Measurements from ENCODE around the gene TLCD3B.
A peak's percentile ranks its signal among the peaks of the same experiment; 100 is the strongest.

TLCD3B gene

GRCh38 chr16:30032083-30032819 lies 1.2 kb upstream of the TLCD3B start:
- Histone ChIP-seq H3K4me3 (ENCODE audit: low read length) (peak overlapping the region; percentile 58), H3K9ac (ENCODE audit: low read length) (no peak overlapping the region), H3K27ac (ENCODE audit: low read length) (no peak overlapping the region), H3K27me3 (ENCODE audit: control insufficient read depth, insufficient read depth, low read length) (peaks cover 30% of the 10 kb centered on the region), H3K4me1 (ENCODE audit: control insufficient read depth, low read depth, low read length) (peaks cover 9% of the 10 kb centered on the region), H3K36me3 (ENCODE audit: control insufficient read depth, low read depth, low read length) (no peaks in the 10 kb centered on the region), H3K9me3 (ENCODE audit: control insufficient read depth, low read depth, low read length) (no peaks in the 10 kb centered on the region)

- peak overlapping the region; percentile 58 for H3K4me3 ChIP-seq (ENCODE audit: low read length)
Measured at GRCh38 chr16:30031477-30031918, 427 bp upstream of the TLCD3B start.

GRCh38 chr16:30030011-30030685 lies 923 bp downstream of the TLCD3B start:
- no peaks in the 10 kb centered on the region for H3K36me3 ChIP-seq (ENCODE audit: control insufficient read depth, low read depth, low read length)
- H3K9me3 ChIP-seq (ENCODE audit: control insufficient read depth, low read depth, low read length) = no peaks in the 10 kb centered on the region
- peak overlapping the region; percentile 58 for H3K4me3 ChIP-seq (ENCODE audit: low read length)
- H3K9ac ChIP-seq (ENCODE audit: low read length) = peak overlapping the region; percentile 29
- peaks cover 9% of the 10 kb centered on the region for H3K4me1 ChIP-seq (ENCODE audit: control insufficient read depth, low read depth, low read length)
- peaks cover 18% of the 10 kb centered on the region for H3K27me3 ChIP-seq (ENCODE audit: control insufficient read depth, insufficient read depth, low read length)
- H3K27ac ChIP-seq (ENCODE audit: low read length) = no peak overlapping the region

More at GRCh38 chr16:30031477-30031918, 427 bp upstream of the TLCD3B start:
- Histone ChIP-seq H3K9me3 (ENCODE audit: control insufficient read depth, low read depth, low read length) (no peaks in the 10 kb centered on the region), H3K36me3 (ENCODE audit: control insufficient read depth, low read depth, low read length) (no peaks in the 10 kb centered on the region), H3K4me1 (ENCODE audit: control insufficient read depth, low read depth, low read length) (peaks cover 9% of the 10 kb centered on the region), H3K9ac (ENCODE audit: low read length) (no peak overlapping the region), H3K27ac (ENCODE audit: low read length) (no peak overlapping the region), H3K27me3 (ENCODE audit: control insufficient read depth, insufficient read depth, low read length) (peaks cover 30% of the 10 kb centered on the region)

- Histone ChIP-seq H3K9ac (ENCODE audit: low read length) (no peak overlapping the region), H3K4me3 (ENCODE audit: low read length) (no peak overlapping the region), H3K27me3 (ENCODE audit: control insufficient read depth, insufficient read depth, low read length) (peaks cover 17% of the 10 kb centered on the region), H3K4me1 (ENCODE audit: control insufficient read depth, low read depth, low read length) (peaks cover 9% of the 10 kb centered on the region), H3K27ac (ENCODE audit: low read length) (no peak overlapping the region), H3K36me3 (ENCODE audit: control insufficient read depth, low read depth, low read length) (no peaks in the 10 kb centered on the region), H3K9me3 (ENCODE audit: control insufficient read depth, low read depth, low read length) (no peaks in the 10 kb centered on the region)
Measured at GRCh38 chr16:30028438-30029076, 2.5 kb downstream of the TLCD3B start.

GRCh38 chr16:30027588-30028437 lies 3.3 kb downstream of the TLCD3B start:
- H3K4me1 ChIP-seq (ENCODE audit: control insufficient read depth, low read depth, low read length) = peaks cover 9% of the 10 kb centered on the region
- H3K27me3 ChIP-seq (ENCODE audit: control insufficient read depth, insufficient read depth, low read length) = peaks cover 11% of the 10 kb centered on the region
- H3K27ac ChIP-seq (ENCODE audit: low read length) = no peak overlapping the region
- H3K36me3 ChIP-seq (ENCODE audit: control insufficient read depth, low read depth, low read length) = no peaks in the 10 kb centered on the region
- H3K9ac ChIP-seq (ENCODE audit: low read length) = no peak overlapping the region
- no peak overlapping the region for H3K4me3 ChIP-seq (ENCODE audit: low read length)
- H3K9me3 ChIP-seq (ENCODE audit: control insufficient read depth, low read depth, low read length) = no peaks in the 10 kb centered on the region

- Histone ChIP-seq H3K9ac (ENCODE audit: low read length) (no peak overlapping the region), H3K36me3 (ENCODE audit: control insufficient read depth, low read depth, low read length) (no peaks in the 10 kb centered on the region), H3K4me1 (ENCODE audit: control insufficient read depth, low read depth, low read length) (peaks cover 1% of the 10 kb centered on the region), H3K4me3 (ENCODE audit: low read length) (no peak overlapping the region), H3K27me3 (ENCODE audit: control insufficient read depth, insufficient read depth, low read length) (peaks cover 1% of the 10 kb centered on the region), H3K9me3 (ENCODE audit: control insufficient read depth, low read depth, low read length) (no peaks in the 10 kb centered on the region), H3K27ac (ENCODE audit: low read length) (no peak overlapping the region)
Measured at GRCh38 chr16:30026449-30026848, 4.6 kb downstream of the TLCD3B start.

GRCh38 chr16:30025574-30025973 lies 5.5 kb downstream of the TLCD3B start:
- Histone ChIP-seq H3K36me3 (ENCODE audit: control insufficient read depth, low read depth, low read length) (no peaks in the 10 kb centered on the region), H3K27me3 (ENCODE audit: control insufficient read depth, insufficient read depth, low read length) (no peaks in the 10 kb centered on the region), H3K4me3 (ENCODE audit: low read length) (no peak overlapping the region), H3K4me1 (ENCODE audit: control insufficient read depth, low read depth, low read length) (no peaks in the 10 kb centered on the region), H3K27ac (ENCODE audit: low read length) (no peak overlapping the region), H3K9ac (ENCODE audit: low read length) (no peak overlapping the region), H3K9me3 (ENCODE audit: control insufficient read depth, low read depth, low read length) (no peaks in the 10 kb centered on the region)

- no peak overlapping the region for H3K4me3 ChIP-seq (ENCODE audit: low read length)
Measured at GRCh38 chr16:30025156-30025555, 5.9 kb downstream of the TLCD3B start.

GRCh38 chr16:30024451-30024850 lies 6.6 kb downstream of the TLCD3B start:
- H3K4me1 ChIP-seq (ENCODE audit: control insufficient read depth, low read depth, low read length) = no peaks in the 10 kb centered on the region
- H3K36me3 ChIP-seq (ENCODE audit: control insufficient read depth, low read depth, low read length) = no peaks in the 10 kb centered on the region
- H3K4me3 ChIP-seq (ENCODE audit: low read length) = no peak overlapping the region
- no peak overlapping the region for H3K27ac ChIP-seq (ENCODE audit: low read length)
- no peaks in the 10 kb centered on the region for H3K9me3 ChIP-seq (ENCODE audit: control insufficient read depth, low read depth, low read length)
- H3K27me3 ChIP-seq (ENCODE audit: control insufficient read depth, insufficient read depth, low read length) = no peaks in the 10 kb centered on the region
- no peak overlapping the region for H3K9ac ChIP-seq (ENCODE audit: low read length)

More at GRCh38 chr16:30025156-30025555, 5.9 kb downstream of the TLCD3B start:
- no peaks in the 10 kb centered on the region for H3K27me3 ChIP-seq (ENCODE audit: control insufficient read depth, insufficient read depth, low read length)
- H3K27ac ChIP-seq (ENCODE audit: low read length) = no peak overlapping the region
- H3K9me3 ChIP-seq (ENCODE audit: control insufficient read depth, low read depth, low read length) = no peaks in the 10 kb centered on the region
- H3K4me1 ChIP-seq (ENCODE audit: control insufficient read depth, low read depth, low read length) = no peaks in the 10 kb centered on the region
- no peaks in the 10 kb centered on the region for H3K36me3 ChIP-seq (ENCODE audit: control insufficient read depth, low read depth, low read length)
- H3K9ac ChIP-seq (ENCODE audit: low read length) = no peak overlapping the region

GRCh38 chr16:30023586-30023985 lies 7.5 kb downstream of the TLCD3B start:
- H3K9ac ChIP-seq (ENCODE audit: low read length) = no peak overlapping the region
- no peaks in the 10 kb centered on the region for H3K9me3 ChIP-seq (ENCODE audit: control insufficient read depth, low read depth, low read length)
- H3K4me3 ChIP-seq (ENCODE audit: low read length) = no peak overlapping the region
- no peak overlapping the region for H3K27ac ChIP-seq (ENCODE audit: low read length)
- no peaks in the 10 kb centered on the region for H3K36me3 ChIP-seq (ENCODE audit: control insufficient read depth, low read depth, low read length)
- H3K4me1 ChIP-seq (ENCODE audit: control insufficient read depth, low read depth, low read length) = no peaks in the 10 kb centered on the region
- no peaks in the 10 kb centered on the region for H3K27me3 ChIP-seq (ENCODE audit: control insufficient read depth, insufficient read depth, low read length)

GRCh38 chr16:30022887-30023286 lies 8.2 kb downstream of the TLCD3B start, which contains the start of gene C16orf92:
TSS of gene C16orf92 (plus strand) at chr16:30023198. CDS start at chr16:30023341, 143 bp downstream.
- Histone ChIP-seq H3K4me1 (ENCODE audit: control insufficient read depth, low read depth, low read length) (no peaks in the 10 kb centered on the region), H3K9ac (ENCODE audit: low read length) (no peak within 1 kb of the TSS), H3K9me3 (ENCODE audit: control insufficient read depth, low read depth, low read length) (no peaks in the 10 kb centered on the region), H3K27ac (ENCODE audit: low read length) (no peak within 1 kb of the TSS), H3K27me3 (ENCODE audit: control insufficient read depth, insufficient read depth, low read length) (no peaks in the 10 kb centered on the region), H3K36me3 (ENCODE audit: control insufficient read depth, low read depth, low read length) (no peaks in the 10 kb centered on the region), H3K4me3 (ENCODE audit: low read length) (no peak within 1 kb of the TSS)
